Activated T-cell treated with anti-CD3 and anti-CD28 coated beads, Interleukin-2, amount 50 U/mL, for 24 hours (primary cell): ENCODE measurements around the gene EXOC6B.

ENCODE experiments used
- DNase-seq: peaks from one replicate; pipeline ENCODE4 v3.0.0-alpha.2; 2020
- H3K27ac Mint-ChIP-seq: 2 replicates; pipeline ENCODE4 v1.8.0; 2020; ENCODE audit warnings: mild to moderate bottlenecking, mixed read lengths
- H3K27me3 Mint-ChIP-seq: 2 replicates; pipeline ENCODE4 v1.8.0; 2020; ENCODE audit warnings: mixed read lengths
- H3K36me3 Mint-ChIP-seq: 2 replicates; pipeline ENCODE4 v1.8.0; 2020; ENCODE audit warnings: low read depth, mixed read lengths
- H3K4me1 Mint-ChIP-seq: 2 replicates; pipeline ENCODE4 v1.8.0; 2020; ENCODE audit warnings: low read depth, mixed read lengths
- H3K4me3 Mint-ChIP-seq: 2 replicates; pipeline ENCODE4 v1.8.0; 2020; ENCODE audit warnings: mild to moderate bottlenecking, moderate library complexity, mixed read lengths
- H3K9me3 Mint-ChIP-seq: 2 replicates; pipeline ENCODE4 v1.8.0; 2020; ENCODE audit warnings: mixed read lengths

The EXOC6B gene

DNA sequence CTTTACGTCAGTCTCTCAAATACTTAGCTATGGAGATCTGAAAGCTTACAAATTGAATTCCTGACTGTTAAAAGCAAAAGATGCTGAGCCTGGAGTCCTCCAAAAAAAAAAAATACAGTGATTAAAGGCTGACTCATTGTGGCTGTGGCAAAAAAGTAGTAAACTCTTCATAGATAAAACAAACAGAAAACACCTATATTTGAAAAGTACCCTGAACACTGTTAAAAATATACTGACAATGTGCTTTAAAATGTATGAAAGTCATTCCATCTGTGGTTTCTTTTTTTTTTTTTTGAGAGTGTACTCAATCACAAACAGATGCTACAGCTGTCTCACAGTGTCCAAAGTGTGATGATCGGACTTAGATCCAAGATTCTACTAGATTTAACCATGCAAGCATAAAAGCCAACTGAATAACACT is 410.6 kb downstream of the EXOC6B start:
- H3K4me3 Mint-ChIP-seq = no peak overlapping the region
- H3K27ac Mint-ChIP-seq = no peak overlapping the region
- no peaks in the 10 kb centered on the region for H3K27me3 Mint-ChIP-seq
- no peak for DNase-seq
- H3K4me1 Mint-ChIP-seq = no peaks in the 10 kb centered on the region
- H3K9me3 Mint-ChIP-seq = peaks cover 23% of the 10 kb centered on the region
- peaks cover 2% of the 10 kb centered on the region for H3K36me3 Mint-ChIP-seq

GRCh38 chr2:72414137-72414760 is 411.6 kb downstream of the EXOC6B start:
- Mint-ChIP-seq H3K27me3 (no peaks in the 10 kb centered on the region), H3K4me1 (no peaks in the 10 kb centered on the region), H3K4me3 (no peak overlapping the region), H3K36me3 (peaks cover 5% of the 10 kb centered on the region), H3K9me3 (peaks cover 22% of the 10 kb centered on the region), H3K27ac (no peak overlapping the region)
- DNase-seq = no peak

- H3K27ac Mint-ChIP-seq = no peak overlapping the region
- no peaks in the 10 kb centered on the region for H3K4me1 Mint-ChIP-seq
- no peak for DNase-seq
- peaks cover 20% of the 10 kb centered on the region for H3K9me3 Mint-ChIP-seq
- H3K27me3 Mint-ChIP-seq = no peaks in the 10 kb centered on the region
- peaks cover 5% of the 10 kb centered on the region for H3K36me3 Mint-ChIP-seq
- H3K4me3 Mint-ChIP-seq = no peak overlapping the region
Observed at GRCh38 chr2:72413716-72414115, 412.1 kb downstream of the EXOC6B start.

DNA sequence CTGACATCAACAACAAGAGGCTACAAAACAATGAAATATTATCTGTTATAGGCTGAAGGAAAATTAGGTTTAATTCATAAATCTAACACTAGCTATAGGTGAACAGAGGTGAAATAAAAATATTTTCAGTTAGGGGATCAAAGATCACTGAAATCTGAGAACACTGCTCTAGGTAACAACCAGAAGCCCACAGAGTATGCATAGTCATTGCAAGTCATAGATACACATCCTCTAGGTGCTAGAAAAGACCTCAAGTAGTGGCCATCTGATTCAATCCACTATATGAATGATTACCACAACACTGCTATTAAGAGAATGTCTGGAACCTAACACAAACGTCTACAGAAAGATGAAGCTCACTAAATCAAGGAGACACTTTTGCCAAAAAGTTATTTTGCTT is 413.6 kb downstream of the EXOC6B start:
- Mint-ChIP-seq H3K36me3 (peaks cover 9% of the 10 kb centered on the region), H3K4me1 (no peaks in the 10 kb centered on the region), H3K27ac (no peak overlapping the region), H3K9me3 (peaks cover 20% of the 10 kb centered on the region), H3K27me3 (no peaks in the 10 kb centered on the region), H3K4me3 (no peak overlapping the region)
- no peak for DNase-seq

DNA sequence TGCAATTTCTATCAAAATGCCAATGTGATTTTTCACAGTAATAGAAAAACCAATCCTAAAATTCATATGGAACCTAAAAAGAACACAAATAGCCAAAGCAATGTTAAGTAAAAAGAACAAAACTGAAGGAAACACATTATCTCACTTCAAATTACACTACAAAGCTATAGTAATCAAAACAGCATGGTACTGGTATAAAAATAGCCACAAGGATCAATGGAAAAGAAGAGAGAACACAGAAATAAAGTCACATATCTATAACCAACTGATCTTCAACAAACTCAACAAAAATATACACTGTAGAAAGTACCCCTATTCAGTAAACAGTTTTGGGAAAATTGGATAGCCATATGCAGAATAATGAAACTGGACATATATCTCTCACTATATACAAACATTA is 426.0 kb downstream of the EXOC6B start:
- Mint-ChIP-seq H3K9me3 (peaks cover 32% of the 10 kb centered on the region), H3K4me1 (no peaks in the 10 kb centered on the region), H3K27ac (no peak overlapping the region), H3K4me3 (no peak overlapping the region), H3K36me3 (peaks cover 21% of the 10 kb centered on the region), H3K27me3 (no peaks in the 10 kb centered on the region)
- no peak for DNase-seq

- DNase-seq = no peak
- Mint-ChIP-seq H3K4me1 (no peaks in the 10 kb centered on the region), H3K9me3 (peaks cover 31% of the 10 kb centered on the region), H3K27me3 (no peaks in the 10 kb centered on the region), H3K27ac (no peak overlapping the region), H3K36me3 (peaks cover 15% of the 10 kb centered on the region), H3K4me3 (no peak overlapping the region)
Observed at GRCh38 chr2:72395096-72395495, 430.7 kb downstream of the EXOC6B start.

DNA sequence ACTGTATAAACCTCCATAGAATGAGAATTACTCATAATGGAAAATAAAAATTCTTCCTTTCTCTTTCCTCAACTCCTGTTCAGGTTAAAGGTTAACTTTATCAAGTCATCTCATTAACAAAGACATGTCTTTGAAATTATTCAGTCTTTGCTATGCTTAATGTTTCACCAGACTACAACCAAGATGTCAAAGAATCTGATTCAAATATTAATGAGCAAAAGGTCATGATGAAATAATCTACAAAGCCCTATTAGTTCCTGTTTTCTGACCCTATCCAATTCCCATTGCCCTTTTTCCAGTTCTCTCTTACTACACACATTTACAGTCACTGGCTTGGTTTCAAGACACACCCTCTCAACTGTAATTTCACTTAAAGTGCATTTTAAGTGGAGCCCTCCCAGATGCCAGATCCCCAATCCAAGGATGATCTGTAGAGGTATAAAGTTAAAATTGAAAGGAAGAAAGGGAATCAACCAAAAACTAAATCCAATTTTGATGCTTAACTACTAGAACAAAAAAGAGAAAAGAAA is 431.2 kb downstream of the EXOC6B start:
- DNase-seq = no peak
- peaks cover 17% of the 10 kb centered on the region for H3K36me3 Mint-ChIP-seq
- H3K4me1 Mint-ChIP-seq = no peaks in the 10 kb centered on the region
- H3K9me3 Mint-ChIP-seq = peaks cover 31% of the 10 kb centered on the region
- no peak overlapping the region for H3K4me3 Mint-ChIP-seq
- no peaks in the 10 kb centered on the region for H3K27me3 Mint-ChIP-seq
- H3K27ac Mint-ChIP-seq = no peak overlapping the region

DNA sequence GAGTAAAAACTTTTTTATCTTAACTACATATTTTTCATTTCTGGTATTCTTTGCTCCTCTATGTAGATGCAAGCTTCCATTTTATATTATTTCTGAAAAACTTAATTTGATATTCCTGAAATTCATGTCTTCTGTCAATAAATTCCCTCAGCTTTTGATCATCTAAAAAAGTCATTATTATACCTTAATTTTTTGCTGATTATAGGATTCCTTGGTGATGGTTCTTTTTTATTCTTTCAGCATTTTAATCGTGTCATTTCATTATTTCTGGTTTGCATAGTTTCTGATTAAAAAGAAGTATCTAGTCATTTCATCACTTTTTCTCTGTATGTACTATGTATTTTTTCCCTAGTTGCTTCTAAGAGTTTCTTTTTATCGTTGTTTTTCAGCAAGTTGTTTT is 436.4 kb downstream of the EXOC6B start:
- Mint-ChIP-seq H3K4me3 (no peak overlapping the region), H3K9me3 (peaks cover 34% of the 10 kb centered on the region), H3K4me1 (no peaks in the 10 kb centered on the region), H3K27me3 (no peaks in the 10 kb centered on the region), H3K27ac (no peak overlapping the region), H3K36me3 (peaks cover 21% of the 10 kb centered on the region)
- DNase-seq = no peak

DNA sequence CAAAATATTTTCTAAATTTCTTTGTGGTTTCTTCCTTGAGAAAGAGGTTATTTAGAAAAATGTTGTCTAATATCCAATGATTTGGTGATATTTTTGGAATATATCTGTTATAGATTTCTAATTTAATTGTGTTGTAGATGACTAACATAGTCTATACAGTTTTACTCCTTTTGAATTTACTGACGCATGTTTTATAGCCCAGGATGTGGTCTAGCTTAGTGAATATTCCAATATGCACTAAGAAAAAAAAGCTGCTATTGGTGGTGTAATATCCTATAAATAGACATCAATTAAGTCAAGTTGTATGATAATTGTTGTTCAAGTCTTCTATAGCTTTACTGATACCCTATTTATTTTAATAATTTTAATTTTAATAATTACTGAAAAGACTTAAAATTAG is 437.6 kb downstream of the EXOC6B start:
- peaks cover 42% of the 10 kb centered on the region for H3K9me3 Mint-ChIP-seq
- peaks cover 27% of the 10 kb centered on the region for H3K36me3 Mint-ChIP-seq
- H3K4me1 Mint-ChIP-seq = no peaks in the 10 kb centered on the region
- DNase-seq = no peak
- H3K27me3 Mint-ChIP-seq = no peaks in the 10 kb centered on the region
- no peak overlapping the region for H3K27ac Mint-ChIP-seq
- no peak overlapping the region for H3K4me3 Mint-ChIP-seq

DNA sequence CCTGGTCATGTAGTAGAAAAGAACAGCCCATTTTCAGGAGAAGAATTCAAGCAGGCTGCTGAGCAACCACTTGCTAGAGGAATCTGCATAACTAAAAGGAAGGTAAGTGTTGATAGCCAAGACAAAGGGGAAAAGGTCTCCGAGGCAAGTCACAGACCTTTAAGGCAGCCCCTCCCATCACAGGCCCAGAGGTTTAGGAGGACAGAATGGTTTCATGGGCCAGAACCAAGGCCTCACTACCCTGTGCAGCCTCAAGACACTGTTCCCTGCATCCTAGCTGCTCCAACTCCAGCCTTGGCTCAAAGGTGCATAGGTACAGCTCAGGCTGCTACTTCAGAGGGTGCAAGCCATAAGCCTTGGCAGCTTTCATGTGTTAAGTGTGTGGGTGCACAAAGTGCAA is 439.5 kb downstream of the EXOC6B start:
- Mint-ChIP-seq H3K4me3 (no peak overlapping the region), H3K9me3 (peaks cover 37% of the 10 kb centered on the region), H3K27ac (no peak overlapping the region), H3K4me1 (no peaks in the 10 kb centered on the region), H3K36me3 (peaks cover 19% of the 10 kb centered on the region), H3K27me3 (no peaks in the 10 kb centered on the region)
- DNase-seq = no peak

- H3K27me3 Mint-ChIP-seq = no peaks in the 10 kb centered on the region
- peaks cover 2% of the 10 kb centered on the region for H3K4me1 Mint-ChIP-seq
- peaks cover 10% of the 10 kb centered on the region for H3K9me3 Mint-ChIP-seq
- no peak overlapping the region for H3K4me3 Mint-ChIP-seq
- peaks cover 48% of the 10 kb centered on the region for H3K36me3 Mint-ChIP-seq
- H3K27ac Mint-ChIP-seq = no peak overlapping the region
- no peak for DNase-seq
Observed at GRCh38 chr2:72378753-72379348, 447.0 kb downstream of the EXOC6B start.

DNA sequence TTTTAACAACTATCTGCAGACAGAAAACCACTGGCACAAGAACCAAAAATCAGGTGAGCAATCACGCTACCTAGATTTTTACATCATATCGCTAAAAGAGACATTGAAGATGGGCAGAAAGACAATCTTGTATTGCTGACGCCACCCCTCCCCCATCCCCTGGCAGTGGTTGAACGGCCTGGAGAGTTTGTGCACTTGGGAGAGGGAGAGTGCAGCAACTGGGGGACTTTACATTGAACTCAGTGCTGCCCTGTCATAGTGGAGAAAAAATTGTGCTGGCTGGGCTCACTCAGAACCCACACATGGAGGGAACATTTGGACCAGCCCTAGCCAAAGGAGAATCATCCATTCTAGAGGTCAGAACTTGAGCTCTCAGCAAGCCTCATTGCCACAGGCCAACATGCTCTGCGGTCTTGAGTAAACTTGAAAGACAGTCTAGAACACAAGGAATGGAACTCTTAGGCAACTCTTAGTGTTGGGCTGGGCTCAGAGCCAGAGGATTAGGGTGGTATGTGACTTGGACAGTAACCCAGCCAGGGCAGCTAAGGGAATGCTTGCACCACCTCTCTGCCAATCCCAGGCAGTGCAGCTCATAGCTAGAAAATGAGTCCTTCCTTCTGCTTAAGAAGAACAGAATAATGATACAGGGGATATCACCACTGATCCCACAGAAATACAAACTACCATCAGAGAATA is 458.2 kb downstream of the EXOC6B start:
- H3K27me3 Mint-ChIP-seq = no peaks in the 10 kb centered on the region
- peaks cover 29% of the 10 kb centered on the region for H3K36me3 Mint-ChIP-seq
- H3K27ac Mint-ChIP-seq = no peak overlapping the region
- no peak overlapping the region for H3K4me3 Mint-ChIP-seq
- no peak for DNase-seq
- no peaks in the 10 kb centered on the region for H3K4me1 Mint-ChIP-seq
- peaks cover 15% of the 10 kb centered on the region for H3K9me3 Mint-ChIP-seq

DNA sequence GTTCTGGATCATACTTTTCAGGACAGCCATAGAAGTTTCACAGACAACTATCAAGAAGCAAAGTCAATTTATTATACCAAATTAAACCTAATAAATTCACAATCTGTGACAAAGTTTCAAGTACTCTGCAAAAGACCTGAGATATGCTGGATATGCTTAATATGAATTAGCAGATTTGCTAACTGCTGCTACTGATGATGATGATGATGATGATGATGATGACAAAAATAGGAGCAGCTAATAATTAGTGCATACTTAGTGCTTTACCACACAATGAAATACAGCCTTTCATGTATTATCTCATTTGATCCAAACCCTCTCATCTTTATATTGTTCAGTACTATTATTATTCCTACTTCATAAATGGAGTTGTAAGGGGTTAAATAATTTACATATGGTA is 462.4 kb downstream of the EXOC6B start:
- DNase-seq = no peak
- Mint-ChIP-seq H3K27me3 (no peaks in the 10 kb centered on the region), H3K4me3 (no peak overlapping the region), H3K27ac (no peak overlapping the region), H3K4me1 (no peaks in the 10 kb centered on the region), H3K36me3 (peaks cover 19% of the 10 kb centered on the region), H3K9me3 (no peaks in the 10 kb centered on the region)

DNA sequence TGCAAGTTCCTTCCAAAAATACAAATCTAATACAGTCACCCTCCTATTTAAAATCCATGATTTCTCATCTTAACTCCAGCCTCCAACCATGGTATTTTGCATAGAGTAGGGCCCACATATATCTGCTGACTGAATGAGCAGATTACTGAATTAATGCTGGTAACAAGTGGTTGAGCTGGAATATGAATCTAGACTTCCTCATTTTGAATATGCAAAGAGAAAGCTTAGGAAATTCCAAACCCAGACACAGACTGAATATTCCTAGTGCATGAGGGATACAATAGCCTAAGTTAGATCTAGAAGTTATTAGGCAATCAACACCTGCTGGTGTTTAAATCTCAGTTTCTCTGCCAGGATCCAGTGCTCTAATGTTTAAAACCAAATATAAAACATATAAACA is 463.1 kb downstream of the EXOC6B start:
- Mint-ChIP-seq H3K4me3 (no peak overlapping the region), H3K36me3 (peaks cover 19% of the 10 kb centered on the region)

DNA sequence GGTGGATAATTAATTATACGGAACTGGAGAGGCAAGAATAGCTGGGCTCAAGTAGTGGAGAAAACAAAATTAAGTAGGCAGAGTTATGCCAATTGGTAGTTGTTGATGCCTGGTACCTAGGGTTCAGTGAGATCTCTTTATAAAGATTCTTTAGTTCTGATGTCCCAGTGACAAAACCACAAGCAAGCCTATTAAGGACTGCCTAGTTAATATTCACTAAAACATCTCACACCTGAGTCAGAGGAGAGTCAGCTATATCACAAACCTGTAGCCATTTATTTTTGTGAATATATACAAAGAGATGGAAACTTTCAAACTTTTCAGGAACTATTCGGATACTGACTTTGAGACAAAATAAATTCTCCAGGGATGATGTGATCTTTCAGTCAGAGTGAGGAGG is 464.3 kb downstream of the EXOC6B start:
- H3K9me3 Mint-ChIP-seq = no peaks in the 10 kb centered on the region
- H3K36me3 Mint-ChIP-seq = peaks cover 19% of the 10 kb centered on the region
- no peak overlapping the region for H3K27ac Mint-ChIP-seq
- no peak for DNase-seq
- H3K4me3 Mint-ChIP-seq = no peak overlapping the region
- no peaks in the 10 kb centered on the region for H3K27me3 Mint-ChIP-seq
- no peaks in the 10 kb centered on the region for H3K4me1 Mint-ChIP-seq

More for the DNA sequence above, 463.1 kb downstream of the EXOC6B start:
- DNase-seq = no peak
- H3K9me3 Mint-ChIP-seq = no peaks in the 10 kb centered on the region
- H3K27ac Mint-ChIP-seq = no peak overlapping the region
- H3K4me1 Mint-ChIP-seq = no peaks in the 10 kb centered on the region
- no peaks in the 10 kb centered on the region for H3K27me3 Mint-ChIP-seq
